NCI-H748 (cell line): ENCODE measurements around the gene REEP5.

ENCODE experiments used
- DNase-seq: peaks from one replicate; lab custom pipeline; 2025; ENCODE audit not compliant: unreplicated experiment; lab: John Stamatoyannopoulos, UW

REEP5 gene

GRCh38 chr5:112848116-112848811, 73.8 kb downstream of the REEP5 start:
- DNase-seq = peak; percentile 73

- DNase-seq = no peak
Measured at GRCh38 chr5:112847306-112847705, 74.7 kb downstream of the REEP5 start.

- DNase-seq = no peak
Measured at GRCh38 chr5:112846556-112846955, 75.5 kb downstream of the REEP5 start.

- no peak for DNase-seq
Measured at GRCh38 chr5:112844489-112844888, 77.5 kb downstream of the REEP5 start.

- DNase-seq = no peak
Measured at GRCh38 chr5:112833971-112834370, 88.1 kb downstream of the REEP5 start.

GRCh38 chr5:112830378-112830777, 91.6 kb downstream of the REEP5 start:
- no peak for DNase-seq
